Measurements from ENCODE around the gene BAAT. TPM values are rescaled to one million over a fixed set of nuclear protein-coding genes. Genes with fewer than 3 reads are reported as not detected.

The BAAT gene
- polyA plus RNA-seq, 1 experiment, result not detected

DNA sequence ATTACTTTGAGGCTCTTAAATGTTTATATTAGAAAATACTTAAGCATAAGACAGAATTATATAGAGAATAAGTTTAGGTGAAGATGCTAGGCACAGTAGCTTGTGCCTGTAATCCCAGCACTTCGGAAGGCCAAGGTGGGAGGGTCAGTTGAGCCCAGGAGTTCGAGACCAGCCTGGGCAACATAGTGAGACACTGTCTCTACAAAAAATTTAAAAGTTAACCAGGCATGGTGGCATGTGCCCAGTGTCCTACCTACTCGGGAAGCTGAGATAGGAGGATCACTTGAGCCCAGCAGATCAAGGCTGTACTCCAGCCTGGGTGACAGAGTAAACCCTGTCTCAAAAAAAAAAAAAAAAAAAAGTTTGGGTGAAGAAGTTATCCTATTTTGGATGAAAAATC, 61.7 kb downstream of the BAAT start:
- Histone ChIP-seq H3K27me3 (ENCODE audit: control insufficient read depth, insufficient read depth, low read length) (no peaks in the 10 kb centered on the region), H3K4me3 (ENCODE audit: low read depth, low read length) (no peak overlapping the region), H3K36me3 (ENCODE audit: control insufficient read depth, insufficient read depth, low read length) (no peaks in the 10 kb centered on the region)
- no peak for DNase-seq (ENCODE audit: low read depth)
- CTCF ChIA-PET, result interaction anchor here (1.8 kb wide), 1 partner anchor 11 kb away, joined by 5 read pairs; no protein-coding TSS in a partner anchor
- POLR2A ChIA-PET, result no interaction called here
- TF ChIP-seq, protein P1, sequence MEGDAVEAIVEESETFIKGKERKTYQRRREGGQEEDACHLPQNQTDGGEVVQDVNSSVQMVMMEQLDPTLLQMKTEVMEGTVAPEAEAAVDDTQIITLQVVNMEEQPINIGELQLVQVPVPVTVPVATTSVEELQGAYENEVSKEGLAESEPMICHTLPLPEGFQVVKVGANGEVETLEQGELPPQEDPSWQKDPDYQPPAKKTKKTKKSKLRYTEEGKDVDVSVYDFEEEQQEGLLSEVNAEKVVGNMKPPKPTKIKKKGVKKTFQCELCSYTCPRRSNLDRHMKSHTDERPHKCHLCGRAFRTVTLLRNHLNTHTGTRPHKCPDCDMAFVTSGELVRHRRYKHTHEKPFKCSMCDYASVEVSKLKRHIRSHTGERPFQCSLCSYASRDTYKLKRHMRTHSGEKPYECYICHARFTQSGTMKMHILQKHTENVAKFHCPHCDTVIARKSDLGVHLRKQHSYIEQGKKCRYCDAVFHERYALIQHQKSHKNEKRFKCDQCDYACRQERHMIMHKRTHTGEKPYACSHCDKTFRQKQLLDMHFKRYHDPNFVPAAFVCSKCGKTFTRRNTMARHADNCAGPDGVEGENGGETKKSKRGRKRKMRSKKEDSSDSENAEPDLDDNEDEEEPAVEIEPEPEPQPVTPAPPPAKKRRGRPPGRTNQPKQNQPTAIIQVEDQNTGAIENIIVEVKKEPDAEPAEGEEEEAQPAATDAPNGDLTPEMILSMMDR (IDR thresholded peaks at IDR 0.05; ENCODE audit: insufficient read depth, low read depth, low read length), result no peak

DNA sequence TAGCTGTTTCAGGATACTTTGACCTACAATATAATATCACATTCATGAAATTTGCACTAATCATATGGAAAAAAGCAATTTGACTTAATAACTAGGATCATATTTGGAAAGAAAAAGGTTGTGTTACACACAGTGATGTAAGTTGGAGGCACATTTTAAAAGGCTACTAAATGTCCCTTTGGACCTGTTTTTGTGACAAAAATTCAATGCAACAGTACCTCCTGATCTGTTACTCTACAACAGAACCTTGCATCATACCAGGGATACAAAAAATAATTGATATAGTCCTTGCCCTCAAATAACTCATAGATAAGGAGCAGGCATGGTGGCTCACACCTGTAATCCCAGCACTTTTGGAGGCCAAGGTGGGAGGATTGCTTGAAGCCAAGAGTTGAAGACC, 67.1 kb downstream of the BAAT start:
- Histone ChIP-seq H3K36me3 (ENCODE audit: control insufficient read depth, insufficient read depth, low read length) (no peaks in the 10 kb centered on the region), H3K4me3 (ENCODE audit: low read depth, low read length) (no peak overlapping the region), H3K27me3 (ENCODE audit: control insufficient read depth, insufficient read depth, low read length) (no peaks in the 10 kb centered on the region)
- ChIA-PET CTCF (no interaction called here), POLR2A (no interaction called here)
- TF ChIP-seq, protein P1 (IDR thresholded peaks at IDR 0.05; ENCODE audit: insufficient read depth, low read depth, low read length), result no peak
- DNase-seq (ENCODE audit: low read depth), result no peak

DNA sequence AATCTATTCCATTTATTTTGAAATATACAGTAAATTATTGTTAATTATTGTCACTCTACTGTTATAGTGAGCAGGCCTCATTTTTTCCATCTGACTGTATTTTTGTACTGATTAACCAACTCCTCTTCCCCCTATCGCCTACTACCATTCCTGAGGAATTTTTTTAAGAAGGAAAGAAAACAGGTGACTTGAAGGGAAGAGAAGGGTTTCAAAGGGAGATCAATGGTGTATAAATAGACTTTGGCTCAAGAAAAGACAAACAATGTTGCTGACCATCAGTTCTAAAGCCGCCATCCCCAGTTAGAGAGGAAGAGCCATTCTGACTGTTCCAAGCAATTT, 69.7 kb downstream of the BAAT start:
- TF ChIP-seq, protein P1 (IDR thresholded peaks at IDR 0.05; ENCODE audit: insufficient read depth, low read depth, low read length), result no peak
- POLR2A ChIA-PET, result no interaction called here
- CTCF ChIA-PET, result no interaction called here

DNA sequence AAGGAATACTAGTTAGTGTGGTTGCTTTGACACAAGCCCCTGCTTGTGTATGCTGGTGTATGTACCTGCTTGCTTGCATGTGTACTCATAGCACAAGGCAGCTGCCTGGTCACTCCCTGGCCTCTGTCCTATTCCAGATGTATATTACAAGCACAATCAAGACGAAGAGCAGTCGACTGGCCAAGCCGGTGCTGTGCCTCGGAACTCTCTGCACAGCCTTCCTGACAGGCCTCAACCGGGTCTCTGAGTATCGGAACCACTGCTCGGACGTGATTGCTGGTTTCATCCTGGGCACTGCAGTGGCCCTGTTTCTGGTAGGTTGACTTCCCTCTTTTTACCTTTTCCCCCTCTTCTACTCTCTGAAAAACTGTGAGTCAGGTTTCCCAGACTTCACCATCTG, 72.1 kb downstream of the BAAT start:
- no peak overlapping the region for H3K4me3 ChIP-seq (ENCODE audit: low read depth, low read length)
- CTCF ChIA-PET, result interaction anchor here (0.7 to 5.8 kb wide), 10 partner anchors 12 to 717 kb away, joined by 3 to 107 read pairs (median 6); no protein-coding TSS in a partner anchor
- no peak for DNase-seq (ENCODE audit: low read depth)
- TF ChIP-seq, protein P1 (IDR thresholded peaks at IDR 0.05; ENCODE audit: insufficient read depth, low read depth, low read length), result no peak
- POLR2A ChIA-PET, result no interaction called here
- H3K36me3 ChIP-seq (ENCODE audit: control insufficient read depth, insufficient read depth, low read length), result no peaks in the 10 kb centered on the region
- no peaks in the 10 kb centered on the region for H3K27me3 ChIP-seq (ENCODE audit: control insufficient read depth, insufficient read depth, low read length)

More for the DNA sequence above, 69.7 kb downstream of the BAAT start:
- no peak for DNase-seq (ENCODE audit: low read depth)
- Histone ChIP-seq H3K4me3 (ENCODE audit: low read depth, low read length) (no peak overlapping the region), H3K27me3 (ENCODE audit: control insufficient read depth, insufficient read depth, low read length) (no peaks in the 10 kb centered on the region), H3K36me3 (ENCODE audit: control insufficient read depth, insufficient read depth, low read length) (no peaks in the 10 kb centered on the region)

DNA sequence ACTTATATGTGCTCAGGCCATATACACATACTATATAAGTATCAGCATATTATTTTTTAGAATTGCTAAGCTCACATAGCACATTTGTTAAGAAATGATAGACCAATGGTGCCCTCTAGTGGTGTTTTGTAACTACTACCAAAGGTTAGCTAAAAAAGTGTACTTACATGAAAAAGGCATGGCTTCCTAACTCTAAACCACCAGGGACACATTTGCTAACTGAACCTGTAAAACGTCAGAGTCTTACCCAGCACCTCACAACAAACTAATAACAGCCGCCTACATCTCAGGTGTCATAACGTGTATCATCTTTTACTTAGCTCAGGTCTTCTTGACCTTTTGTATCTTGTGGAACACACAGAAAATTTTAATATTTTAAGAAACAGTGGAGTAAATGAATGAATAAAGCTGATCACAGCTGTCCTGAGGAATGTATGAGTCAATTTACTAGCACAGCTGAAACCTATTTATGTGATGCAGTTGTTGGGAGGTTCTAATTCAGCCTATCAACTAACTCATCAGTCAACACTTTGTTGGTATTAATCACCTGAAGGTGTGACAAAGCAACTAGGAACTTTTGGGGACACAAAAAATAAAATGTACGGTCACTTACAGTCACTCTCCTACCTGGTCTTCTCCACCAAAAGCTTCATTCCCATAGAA, 72.9 kb downstream of the BAAT start:
- Histone ChIP-seq H3K4me3 (ENCODE audit: low read depth, low read length) (no peak overlapping the region), H3K27me3 (ENCODE audit: control insufficient read depth, insufficient read depth, low read length) (no peaks in the 10 kb centered on the region), H3K36me3 (ENCODE audit: control insufficient read depth, insufficient read depth, low read length) (no peaks in the 10 kb centered on the region)
- DNase-seq (ENCODE audit: low read depth), result peak; percentile 16
- POLR2A ChIA-PET, result interaction anchor here (0.7 kb wide), 1 partner anchor 13 kb away, joined by 3 read pairs; no protein-coding TSS in a partner anchor
- TF ChIP-seq, protein P1 (IDR thresholded peaks at IDR 0.05; ENCODE audit: insufficient read depth, low read depth, low read length), result peak; percentile 65
- CTCF ChIA-PET, result interaction anchor here (0.6 to 5.8 kb wide), 27 partner anchors 10 to 716 kb away, joined by 3 to 107 read pairs (median 4); no protein-coding TSS in a partner anchor
